Measurements from ENCODE around the gene MAP7D3.
"Not testable (repeated sequence)": the region's sequence is repeated elsewhere in the genome, so short reads cannot be mapped to it uniquely, and the experiment has no call there.

Gene MAP7D3

DNA sequence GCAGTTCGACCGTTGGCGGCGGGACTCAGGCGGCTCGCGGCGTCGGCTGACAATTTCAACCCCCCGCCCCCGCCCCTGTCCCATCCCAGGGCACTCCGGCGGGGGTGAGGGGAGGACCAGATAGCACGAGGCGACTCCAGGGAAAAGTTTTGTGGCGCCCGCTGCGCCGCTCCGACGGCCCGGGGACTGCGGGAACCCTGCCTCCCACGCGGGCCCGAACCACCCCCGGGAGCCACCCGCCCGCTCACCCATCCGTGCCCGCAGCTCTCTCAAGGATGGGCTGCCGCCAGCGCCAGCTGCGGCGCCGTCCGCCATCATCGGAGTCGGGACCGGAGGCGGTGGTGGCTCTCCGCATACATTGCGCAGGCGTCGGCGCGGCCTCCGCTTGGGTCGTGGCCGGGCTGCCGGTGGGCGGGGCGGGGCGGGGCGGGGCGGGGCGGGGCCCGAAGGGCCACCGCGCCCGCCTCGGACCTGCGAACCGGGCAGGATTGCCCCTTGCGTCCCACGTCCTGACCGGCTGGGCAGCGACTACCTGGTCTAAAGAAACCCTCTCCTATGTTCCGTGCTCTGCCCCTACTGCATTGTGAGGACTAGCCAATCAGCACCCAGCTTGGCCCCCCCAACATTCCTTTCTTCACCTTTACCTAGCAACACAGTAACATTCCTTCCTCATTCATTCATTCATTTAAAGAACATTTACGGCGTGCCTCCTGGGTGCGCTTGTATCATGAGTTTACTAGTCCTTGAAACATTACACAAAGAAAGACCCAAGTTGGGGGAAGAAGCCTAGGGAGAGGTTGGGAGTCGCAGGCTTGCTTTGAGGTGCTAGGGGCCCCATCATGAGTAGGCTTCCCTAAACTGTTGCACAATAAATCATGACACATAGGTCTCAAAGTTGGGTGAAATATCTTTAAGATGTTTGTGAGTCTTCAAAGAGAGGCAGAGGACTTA is at the start of gene MAP7D3:
MAP7D3 (minus strand) TSS at position 360 of the 951 bp plus-strand sequence; CDS start at position 318, 42 bp downstream.
- DNase-seq: peak; percentile 58

- DNase-seq: not testable (repeated sequence)
Measured at GRCh38 chrX:136300721-136301120, 49.5 kb upstream of the MAP7D3 start, which contains the start of gene ADGRG4. TSS of gene ADGRG4 (plus strand) at chrX:136300963. CDS start at chrX:136308778, 7,815 bp downstream.

DNA sequence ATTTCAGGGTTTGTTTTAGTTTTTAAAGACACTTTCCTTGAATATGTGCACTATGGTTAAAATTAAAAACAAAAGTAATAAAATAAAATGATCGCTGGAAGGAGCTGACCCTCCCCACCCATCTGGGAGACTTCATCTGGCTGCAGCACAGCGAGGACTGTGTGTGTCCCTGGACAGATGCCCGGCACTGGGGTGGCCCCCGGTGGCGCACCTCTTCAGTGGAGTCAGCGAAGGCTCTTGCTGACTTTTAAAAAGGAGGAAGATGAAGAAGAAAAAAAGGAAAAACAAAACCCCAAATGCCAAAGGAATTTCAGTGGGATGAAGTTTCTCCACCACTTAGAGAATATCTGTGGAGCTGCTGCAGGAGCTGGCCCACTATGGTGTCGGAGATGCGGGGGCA is 44.2 kb upstream of the MAP7D3 start:
- no peak for DNase-seq

DNA sequence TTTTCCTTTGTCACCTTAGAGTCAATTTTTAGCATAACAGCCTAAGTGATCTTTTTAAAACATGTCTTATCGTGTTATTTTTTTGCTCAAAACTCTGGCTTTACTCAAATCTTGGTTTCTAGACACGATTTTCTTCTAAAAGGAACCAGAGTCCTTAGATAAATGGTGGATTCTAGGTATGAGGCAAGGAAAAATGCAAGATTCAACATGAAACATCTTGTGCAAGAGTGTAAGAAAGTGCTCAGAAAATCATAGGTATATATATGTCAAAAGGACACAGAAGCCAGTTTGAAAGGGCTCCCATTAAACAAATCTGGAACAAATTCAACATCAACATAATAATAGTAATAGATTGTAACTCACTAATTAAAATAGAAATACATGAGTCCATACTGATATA is 41.5 kb upstream of the MAP7D3 start:
- DNase-seq: no peak

DNA sequence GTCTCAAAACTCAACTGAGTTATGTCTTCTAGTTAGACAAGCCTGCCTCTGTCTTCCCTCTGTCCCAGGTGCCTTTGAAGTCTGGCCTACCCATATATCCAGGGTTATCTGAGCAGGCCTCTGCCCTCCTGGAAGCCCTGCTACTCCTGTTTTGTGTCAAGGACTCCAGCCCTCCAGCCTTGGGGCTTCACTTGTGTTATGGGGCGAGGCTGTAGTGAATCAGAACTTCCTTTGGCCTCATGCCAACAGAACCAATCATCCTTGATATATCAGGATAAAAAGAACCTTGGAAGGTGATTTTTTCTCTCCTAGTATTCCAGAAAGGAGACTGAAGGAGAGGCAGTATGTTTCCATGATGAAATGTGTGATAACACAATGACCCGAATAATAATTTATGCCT is 40.6 kb upstream of the MAP7D3 start:
- no peak for DNase-seq

- DNase-seq: not testable (repeated sequence)
Measured at GRCh38 chrX:136286375-136286774, 35.2 kb upstream of the MAP7D3 start.

DNA sequence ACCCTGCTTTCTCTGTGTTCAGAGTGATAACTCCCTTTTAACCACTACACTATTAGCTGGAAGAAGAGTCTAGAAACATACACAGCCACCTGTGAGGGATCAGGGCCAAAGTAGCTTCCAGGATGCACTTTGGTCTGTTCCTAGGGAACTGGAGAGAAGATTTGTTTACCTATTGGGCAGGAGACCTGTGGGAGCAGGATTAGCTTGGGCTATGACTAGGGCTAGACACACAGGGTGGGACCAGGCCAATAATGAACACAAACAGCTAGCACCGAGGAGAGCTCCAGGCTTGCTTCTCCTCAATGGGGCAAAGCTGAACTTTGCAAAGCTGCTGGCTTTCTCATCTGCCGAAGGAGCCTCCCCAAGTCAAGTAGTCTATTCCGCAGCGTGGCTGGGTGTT is 24.4 kb upstream of the MAP7D3 start:
- no peak for DNase-seq

GRCh38 chrX:136273986-136274385 is 22.8 kb upstream of the MAP7D3 start:
- DNase-seq: no peak

- DNase-seq: no peak
Measured at GRCh38 chrX:136272325-136272724, 21.1 kb upstream of the MAP7D3 start.

GRCh38 chrX:136271300-136271699 is 20.1 kb upstream of the MAP7D3 start:
- no peak for DNase-seq

DNA sequence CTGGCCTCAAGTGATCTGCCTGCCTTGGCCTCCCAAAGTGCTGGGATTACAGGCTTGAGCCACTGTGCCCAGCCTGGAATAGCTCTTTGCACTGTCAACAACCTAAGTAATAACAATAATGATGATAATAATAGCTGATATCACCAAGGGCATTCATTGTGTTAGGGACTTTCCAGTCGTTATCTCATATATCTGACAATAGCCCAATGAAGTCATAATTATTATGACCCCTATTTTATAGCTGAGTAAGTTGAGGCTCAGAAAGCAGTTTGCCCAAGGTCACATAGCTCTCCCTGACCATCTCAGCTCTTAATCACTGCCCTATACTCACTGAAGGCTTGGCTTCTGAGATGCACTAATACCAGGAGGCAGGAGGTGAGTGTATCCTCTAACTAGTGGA is 18.7 kb upstream of the MAP7D3 start:
- DNase-seq: no peak

DNA sequence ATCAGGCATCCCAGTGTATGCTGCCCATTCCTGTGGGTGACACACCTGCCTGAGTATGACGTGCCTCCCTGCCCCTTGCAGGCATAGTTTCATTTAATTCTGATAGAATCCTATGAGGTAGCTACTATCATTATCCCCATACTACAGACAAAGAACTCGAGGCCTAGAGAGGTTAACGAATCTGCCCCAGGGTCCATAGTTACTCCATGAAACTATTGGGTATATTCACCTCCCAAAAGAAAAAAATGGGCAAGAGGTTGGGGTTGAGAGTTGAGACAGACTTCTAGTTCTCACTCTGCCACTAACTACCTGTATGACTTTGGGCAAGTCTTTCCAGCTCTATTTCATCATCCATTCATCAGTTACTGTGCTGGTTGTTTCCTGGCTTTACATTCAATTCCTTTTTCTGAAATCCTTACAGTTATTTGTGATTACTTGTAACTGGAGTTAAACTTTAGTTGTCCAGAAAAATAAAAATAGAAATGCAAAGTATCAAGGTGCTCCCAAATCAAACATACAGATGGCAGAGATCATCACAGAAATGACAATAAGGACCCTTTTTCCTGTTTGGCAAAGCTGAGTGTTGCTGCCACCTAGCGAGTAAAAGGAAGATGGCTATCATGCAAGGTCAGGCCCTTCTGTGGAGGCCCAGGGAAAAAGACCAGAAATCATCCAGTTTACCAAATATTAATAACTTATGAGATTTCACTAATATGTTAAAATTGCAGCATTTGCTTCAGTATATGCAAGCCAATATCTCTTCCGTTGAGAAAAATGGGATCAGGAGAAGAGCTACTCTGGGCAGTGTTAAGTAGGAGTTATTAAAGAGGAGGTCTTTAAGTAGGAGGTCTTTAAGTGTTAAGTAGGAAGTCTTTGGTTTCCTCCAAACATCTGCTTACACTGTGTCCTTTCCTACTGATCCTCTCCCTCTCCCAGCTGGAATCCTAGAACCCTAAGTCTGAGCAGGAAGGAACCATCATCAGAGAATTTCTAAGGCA is 17.1 kb upstream of the MAP7D3 start:
- DNase-seq: peak; percentile 57

DNA sequence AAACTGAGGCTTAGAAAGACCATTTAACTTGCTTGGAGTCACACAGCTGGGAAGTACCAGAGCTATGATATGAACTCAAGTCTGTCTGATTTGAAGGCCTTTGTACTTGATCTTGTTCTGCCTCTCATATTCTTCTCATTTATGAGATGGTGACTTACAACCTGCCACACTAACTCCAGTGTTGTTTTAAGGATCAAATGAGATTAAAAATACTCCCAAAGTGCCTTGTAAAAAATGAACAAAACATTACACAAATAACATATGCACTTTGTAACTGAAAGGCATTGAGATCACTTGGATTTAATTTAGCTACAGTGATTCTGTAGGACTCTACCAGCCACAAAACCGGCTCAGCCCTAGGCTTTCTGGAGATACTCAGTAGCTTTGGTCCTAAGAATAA is 15.6 kb upstream of the MAP7D3 start:
- no peak for DNase-seq

GRCh38 chrX:136262812-136263315 is 11.7 kb upstream of the MAP7D3 start:
- no peak for DNase-seq

DNA sequence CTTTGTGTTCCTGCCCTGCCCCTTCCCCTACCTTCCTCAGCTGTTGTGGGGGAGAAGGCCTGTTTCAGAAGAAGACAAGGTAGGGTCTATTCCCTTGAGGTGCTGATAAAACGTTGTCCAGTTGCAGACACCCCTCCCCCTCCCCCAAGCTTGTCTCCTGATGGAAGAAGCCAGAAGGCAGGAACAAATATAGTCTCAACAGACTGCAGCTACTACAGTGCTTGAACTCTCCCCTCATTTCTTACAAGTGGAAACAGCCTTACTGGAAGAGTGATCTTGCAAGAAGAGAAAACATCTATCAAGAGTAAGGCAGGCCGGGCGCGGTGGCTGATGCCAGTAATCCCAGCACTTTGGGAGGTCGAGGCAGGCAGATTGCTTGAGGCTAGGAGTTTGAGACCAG is 11.0 kb upstream of the MAP7D3 start:
- no peak for DNase-seq

- DNase-seq: no peak
Measured at GRCh38 chrX:136261321-136261720, 10.1 kb upstream of the MAP7D3 start.

GRCh38 chrX:136260776-136261175 is 9.6 kb upstream of the MAP7D3 start:
- DNase-seq: no peak

DNA sequence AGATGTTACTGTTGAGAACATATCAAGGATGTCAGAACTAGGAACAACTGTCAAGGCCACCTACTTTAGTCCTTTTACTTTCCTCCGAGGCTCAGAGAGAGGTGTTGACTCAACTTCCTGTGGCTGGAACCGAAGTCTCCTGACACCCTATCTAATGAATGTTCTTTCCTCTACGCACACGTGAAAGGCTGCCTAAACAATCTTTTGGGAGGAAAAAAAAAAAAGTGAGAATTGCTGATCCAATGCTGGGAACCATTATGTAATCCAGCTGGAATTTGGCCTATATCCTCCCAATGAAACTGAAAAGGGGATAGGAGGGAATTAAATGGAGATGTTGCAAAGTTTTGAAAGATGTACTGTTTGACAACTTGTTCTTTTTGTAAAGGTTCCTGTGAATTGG is 8.3 kb upstream of the MAP7D3 start:
- DNase-seq: peak; percentile 11

DNA sequence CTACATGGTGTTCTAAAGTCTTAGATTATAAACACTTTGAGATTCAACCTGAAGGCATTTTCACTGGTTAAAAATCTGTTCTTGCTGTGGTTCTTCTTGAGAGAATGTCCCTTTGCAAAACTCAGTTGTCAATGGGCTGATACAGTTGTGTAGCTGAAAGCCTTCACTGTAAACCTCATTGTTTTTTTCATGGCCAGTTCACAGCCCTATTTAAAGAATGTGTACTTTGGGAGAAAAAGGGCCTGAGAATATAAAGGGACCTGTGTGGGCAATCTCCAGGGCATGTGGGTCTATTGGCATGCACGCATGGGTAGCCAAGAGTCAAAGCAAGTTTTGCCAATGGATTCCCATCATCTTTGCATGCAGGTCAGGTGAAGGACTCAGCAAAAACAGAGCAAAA is 7.8 kb upstream of the MAP7D3 start:
- DNase-seq: no peak

GRCh38 chrX:136256026-136256425 is 4.8 kb upstream of the MAP7D3 start:
- DNase-seq: no peak

- no peak for DNase-seq
Measured at GRCh38 chrX:136255541-136255940, 4.3 kb upstream of the MAP7D3 start.

DNA sequence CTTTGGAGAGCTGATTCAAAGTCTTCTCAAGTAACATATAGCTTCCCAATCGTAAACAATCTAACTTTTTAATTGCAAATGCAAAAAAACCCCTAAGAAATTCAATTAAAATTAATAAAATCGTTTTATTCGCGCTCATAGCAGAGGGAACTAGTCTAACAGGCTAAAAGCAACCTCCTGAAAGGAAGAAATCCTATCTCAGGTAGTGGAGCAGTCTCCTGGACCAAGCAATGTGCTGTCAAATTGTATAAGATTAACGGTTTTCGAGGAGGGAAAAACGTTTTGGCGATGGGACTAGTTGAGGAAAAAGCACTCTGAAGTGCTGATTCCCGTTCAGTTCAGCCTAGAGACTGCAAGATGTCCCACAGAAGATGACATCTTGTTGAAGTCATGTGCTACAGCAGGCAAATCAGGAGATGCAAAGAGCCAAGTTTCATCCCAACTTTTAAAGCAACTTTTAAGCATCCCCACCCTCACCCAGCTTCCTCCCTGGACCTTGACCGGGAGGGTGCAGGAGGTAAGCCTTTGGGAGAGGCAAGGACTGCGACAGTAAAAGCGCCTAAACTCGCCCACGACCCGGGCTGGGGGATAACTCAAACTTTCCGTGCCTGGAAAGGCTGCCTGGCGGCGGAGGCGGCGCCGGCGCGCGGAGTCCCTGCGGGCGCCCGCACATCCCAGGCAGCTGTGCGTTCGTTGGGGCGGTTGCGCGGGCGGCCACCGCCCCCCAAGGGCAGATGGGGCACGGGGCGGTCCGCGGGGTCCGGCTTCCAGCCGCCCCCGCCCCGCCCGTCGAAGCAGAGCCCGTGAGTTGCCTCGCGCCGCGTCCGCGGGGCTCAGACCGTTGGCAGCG is 784 bp downstream of the MAP7D3 start:
- peak; percentile 0 for DNase-seq

Data from CD4-positive, alpha-beta T cell treated with Interleukin-4 for 4 hours (primary cell).